Measurements from ENCODE around the gene TXNRD3. TPM values are rescaled to one million over a fixed set of nuclear protein-coding genes. Genes with fewer than 3 reads are reported as not detected.

Gene TXNRD3
- total and polyA plus RNA-seq, 2 experiments from 2014 or later = 15.7 to 16.2 TPM

DNA sequence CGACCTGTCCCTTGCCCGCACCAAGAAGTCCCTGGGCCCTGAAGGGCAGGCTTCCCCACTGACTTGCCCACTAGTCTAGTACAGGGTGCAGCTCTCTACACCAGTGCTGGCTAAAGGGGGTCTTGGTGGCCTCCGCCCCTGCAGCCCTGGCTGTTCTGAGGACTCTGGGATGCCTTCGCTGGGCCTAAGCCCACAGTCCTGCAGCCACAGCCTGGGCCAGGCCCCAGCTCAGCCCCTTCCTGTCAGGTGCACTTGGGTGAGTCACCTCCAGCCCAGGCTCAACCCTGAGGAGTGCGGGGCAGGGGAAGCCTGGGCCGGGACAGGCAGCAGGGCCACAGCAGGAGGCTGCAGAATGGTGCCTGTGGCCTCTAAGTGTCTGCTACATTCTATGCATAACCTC lies 97.2 kb downstream of the TXNRD3 start:
- Histone ChIP-seq H3K4me2 (ENCODE audit: unreplicated experiment) (no peak overlapping the region), H4K20me1 (ENCODE audit: insufficient read depth) (no peaks in the 10 kb centered on the region), H3K9me2 (ENCODE audit: insufficient read depth) (no peaks in the 10 kb centered on the region), H3K4me1 (ENCODE audit: insufficient read depth) (no peaks in the 10 kb centered on the region), H3K79me2 (ENCODE audit: insufficient read depth) (no peaks in the 10 kb centered on the region), H3K27ac (no peak overlapping the region), H3K9ac (no peak overlapping the region), H3K9me3 (ENCODE audit: low read depth) (no peaks in the 10 kb centered on the region), H3K27me3 (replicated peaks; ENCODE audit: insufficient read depth) (peaks cover 12% of the 10 kb centered on the region), H3F3A (ENCODE audit: insufficient read depth) (no peaks in the 10 kb centered on the region), H3K4me3 (no peak overlapping the region), H3K36me3 (ENCODE audit: low read depth) (no peaks in the 10 kb centered on the region), H2AFZ (no peak overlapping the region)
- DNase-seq = peak; percentile 23
- in situ Hi-C loops (cut with MboI) = no loop called here
- WGBS, 2 experiments (ENCODE audit: low coverage in 1 of 2, low lambda C conversion rate in 2 of 2, missing lambda C conversion rate in 2 of 2) = 62 to 63% methylated on average over 6 of the region's 6 CpGs
- TF ChIP-seq EZH2 (IDR thresholded peaks at IDR 0.05; ENCODE audit: insufficient read depth, poor library complexity, severe bottlenecking) (no peak), EZH2phosphoT487 (IDR thresholded peaks at IDR 0.05; ENCODE audit: insufficient read depth, low read depth) (no peak)

DNA sequence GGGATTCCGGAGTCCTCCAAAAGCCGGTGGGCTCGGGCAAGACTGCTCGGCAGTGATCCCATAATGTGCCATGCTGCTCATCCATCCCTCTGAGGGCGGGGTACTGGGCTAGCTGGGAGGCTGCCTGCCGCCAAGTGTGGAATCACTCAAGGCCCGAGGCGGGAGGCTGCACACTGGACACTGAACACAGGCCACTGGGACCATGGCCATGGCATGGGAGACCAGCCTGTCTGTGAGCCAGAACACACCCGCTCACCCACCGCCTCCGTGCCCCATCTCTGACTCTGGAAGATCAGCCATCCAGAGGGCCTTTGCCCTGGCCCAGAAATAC lies 97.5 kb downstream of the TXNRD3 start:
- Histone ChIP-seq H3K27ac (no peak overlapping the region), H3K4me3 (no peak overlapping the region), H2AFZ (no peak overlapping the region), H3K9me2 (ENCODE audit: insufficient read depth) (no peaks in the 10 kb centered on the region), H3K9me3 (ENCODE audit: low read depth) (no peaks in the 10 kb centered on the region), H3K9ac (no peak overlapping the region), H4K20me1 (ENCODE audit: insufficient read depth) (no peaks in the 10 kb centered on the region), H3F3A (ENCODE audit: insufficient read depth) (no peaks in the 10 kb centered on the region), H3K36me3 (ENCODE audit: low read depth) (no peaks in the 10 kb centered on the region), H3K27me3 (replicated peaks; ENCODE audit: insufficient read depth) (peaks cover 8% of the 10 kb centered on the region), H3K4me2 (ENCODE audit: unreplicated experiment) (no peak overlapping the region), H3K4me1 (ENCODE audit: insufficient read depth) (no peaks in the 10 kb centered on the region), H3K79me2 (ENCODE audit: insufficient read depth) (no peaks in the 10 kb centered on the region)
- TF ChIP-seq EZH2 (IDR thresholded peaks at IDR 0.05; ENCODE audit: insufficient read depth, poor library complexity, severe bottlenecking) = no peak
- no peak for TF ChIP-seq EZH2phosphoT487 (IDR thresholded peaks at IDR 0.05; ENCODE audit: insufficient read depth, low read depth)
- 83 to 87% methylated on average over 10 to 11 of the region's 11 CpGs for WGBS, 2 experiments (ENCODE audit: low coverage in 1 of 2, low lambda C conversion rate in 2 of 2, missing lambda C conversion rate in 2 of 2)
- in situ Hi-C loops (cut with MboI) = no loop called here
- no peak for DNase-seq

Small RNA genes within 50 kb of the gene (small RNA-seq; reads per million reads assigned to genes)
- not detected for gene RNA5SP138 (ENCODE audit: low read depth, low replicate concordance)

Other genes with a start within 250 kb of the TXNRD3 start
- 19.2 and 20.0 TPM in 2 replicates for gene ZXDC, start 179.2 kb downstream of the TXNRD3 start, total RNA-seq (2014; rRNA removed; shearing (Covaris generic))
- gene ZXDC, start 179.2 kb downstream of the TXNRD3 start, polyA plus RNA-seq (2016; fragmentation: Nextera tagmentation; extraction: Ambion mirVana) = 4.2 and 6.1 TPM in 2 replicates
- gene UROC1, start 137.4 kb downstream of the TXNRD3 start, total RNA-seq (2014; rRNA removed; shearing (Covaris generic)) = not detected in 2 replicates
- not detected in 2 replicates for gene UROC1, start 137.4 kb downstream of the TXNRD3 start, polyA plus RNA-seq (2016; fragmentation: Nextera tagmentation; extraction: Ambion mirVana)
- not detected in 2 replicates for gene CHST13, start 131.0 kb downstream of the TXNRD3 start, total RNA-seq (2014; rRNA removed; shearing (Covaris generic))
- 0.11 TPM in 1 of 2 replicates, not detected in the other for gene CHST13, start 131.0 kb downstream of the TXNRD3 start, polyA plus RNA-seq (2016; fragmentation: Nextera tagmentation; extraction: Ambion mirVana)
- not detected in 2 replicates for gene C3orf22, start 96.2 kb downstream of the TXNRD3 start, total RNA-seq (2014; rRNA removed; shearing (Covaris generic))
- not detected in 2 replicates for gene C3orf22, start 96.2 kb downstream of the TXNRD3 start, polyA plus RNA-seq (2016; fragmentation: Nextera tagmentation; extraction: Ambion mirVana)
- gene CHCHD6, start 49.1 kb upstream of the TXNRD3 start, total RNA-seq (2014; rRNA removed; shearing (Covaris generic)) = 8.9 and 15.8 TPM in 2 replicates
- 19.9 and 21.4 TPM in 2 replicates for gene CHCHD6, start 49.1 kb upstream of the TXNRD3 start, polyA plus RNA-seq (2016; fragmentation: Nextera tagmentation; extraction: Ambion mirVana)